Right ventricle myocardium inferior (tissue), 1 donor: Measurements from ENCODE around the gene FAM25C. TPM values are rescaled to one million over a fixed set of nuclear protein-coding genes. Genes with fewer than 3 reads are reported as not detected.
"Not testable (repeated sequence)": the region's sequence is repeated elsewhere in the genome, so short reads cannot be mapped to it uniquely, and the experiment has no call there.

Experiments used
- ATAC-seq: fragments of 200-7000 bp; cut with Tn5 transposase; one replicate; pipeline ENCODE4 v1.9.1; 2020; ENCODE audit warnings: mild to moderate bottlenecking, moderate library complexity
- DNase-seq: peaks from one replicate; pipeline ENCODE4 v3.0.0; 2021; ENCODE audit errors: missing footprints
- intact Hi-C: fragments of 100-400 bp; cut with DNase I; formaldehyde crosslinking; loops from one replicate; pipeline ENCODE4 v1.11.0; 2022
- long read RNA-seq: library from polyadenylated mRNA; unstranded; transcript quantifications from one replicate; pipeline ENCODE4 v2.0.0, GENCODE V29; 2021
- total RNA-seq: library from RNA; stranded (reverse); fragmentation: NEBNext Ultra II Directional; extraction: Animal tissue kit (Norgen Biotek cat#: 25700); gene quantifications from one replicate; pipeline ENCODE4 v1.2.1, GENCODE V29; 2021
- donor health status: DM: no; HTN: yes; CAD: no; lungs with severe emphysema.

The FAM25C gene
- total RNA-seq = not detected
- long read RNA-seq = 0 reads

- DNase-seq, ATAC-seq, intact Hi-C loops: not testable (repeated sequence)
Observed at GRCh38 chr10:47999691-48000090, at the start of gene FAM25C. Gene FAM25C, minus strand, starts transcription at chr10:47999791. Its CDS starts 26 bp downstream, at chr10:47999765.

GRCh38 chr10:48044557-48044956 is 45.0 kb upstream of the FAM25C start:
- DNase-seq, ATAC-seq, intact Hi-C loops: not testable (repeated sequence)

- intact Hi-C loops, DNase-seq, ATAC-seq: not testable (repeated sequence)
Observed at GRCh38 chr10:48031390-48031789, 31.8 kb upstream of the FAM25C start.

GRCh38 chr10:48002306-48002705 is 2.7 kb upstream of the FAM25C start:
- intact Hi-C loops, DNase-seq, ATAC-seq: not testable (repeated sequence)

- ATAC-seq, DNase-seq, intact Hi-C loops: not testable (repeated sequence)
Observed at GRCh38 chr10:47994045-47994444, 5.5 kb downstream of the FAM25C start.

GRCh38 chr10:47992560-47992959 is 7.0 kb downstream of the FAM25C start:
- ATAC-seq, intact Hi-C loops, DNase-seq: not testable (repeated sequence)

- ATAC-seq = peak; percentile 29
- DNase-seq, intact Hi-C loops: not testable (repeated sequence)
Observed at GRCh38 chr10:47991706-47992105, 7.9 kb downstream of the FAM25C start.

GRCh38 chr10:47990097-47990496 is 9.5 kb downstream of the FAM25C start:
- DNase-seq, ATAC-seq, intact Hi-C loops: not testable (repeated sequence)

- ATAC-seq, DNase-seq, intact Hi-C loops: not testable (repeated sequence)
Observed at GRCh38 chr10:47989542-47989950, 10.0 kb downstream of the FAM25C start.

GRCh38 chr10:47988718-47989541 is 10.7 kb downstream of the FAM25C start:
- DNase-seq, intact Hi-C loops, ATAC-seq: not testable (repeated sequence)

- ATAC-seq, DNase-seq, intact Hi-C loops: not testable (repeated sequence)
Observed at GRCh38 chr10:47987952-47988351, 11.6 kb downstream of the FAM25C start.

- DNase-seq, intact Hi-C loops: not testable (repeated sequence)
- peak; percentile 86 for ATAC-seq
Observed at GRCh38 chr10:47986413-47987230, 13.0 kb downstream of the FAM25C start.

- DNase-seq, ATAC-seq, intact Hi-C loops: not testable (repeated sequence)
Observed at GRCh38 chr10:47975409-47975808, 24.2 kb downstream of the FAM25C start.

- intact Hi-C loops, DNase-seq, ATAC-seq: not testable (repeated sequence)
Observed at GRCh38 chr10:47973131-47973530, 26.5 kb downstream of the FAM25C start.

GRCh38 chr10:47972077-47972476 is 27.5 kb downstream of the FAM25C start:
- ATAC-seq, intact Hi-C loops, DNase-seq: not testable (repeated sequence)

GRCh38 chr10:47971598-47971997 is 28.0 kb downstream of the FAM25C start:
- intact Hi-C loops, ATAC-seq, DNase-seq: not testable (repeated sequence)

- DNase-seq, intact Hi-C loops, ATAC-seq: not testable (repeated sequence)
Observed at GRCh38 chr10:47970047-47970446, 29.5 kb downstream of the FAM25C start.

GRCh38 chr10:47968988-47969387 is 30.6 kb downstream of the FAM25C start:
- ATAC-seq, DNase-seq, intact Hi-C loops: not testable (repeated sequence)
